K562 (cell line): ENCODE data around the gene LRP4. TPM values are rescaled to one million over a fixed set of nuclear protein-coding genes. Genes with fewer than 3 reads are reported as not detected.
A peak's percentile ranks its signal among the peaks of the same experiment; 100 is the strongest.

ENCODE experiments used
- CBX3 ChIP-seq, 2 experiments: IDR thresholded peaks; 1 replicate in 1 of 2; 2 replicates in 1 of 2; pipeline ENCODE4 v1.6.1; 2012; ENCODE audit warnings: inconsistent platforms in 2 of 2, low read length in 2 of 2, borderline replicate concordance in 1 of 2, control low read depth in 1 of 2
- CREB5 ChIP-seq: fragments of 250-450 bp; sonication (Bioruptor Pico); IDR thresholded peaks from 2 replicates; pipeline ENCODE4 v1.5.0; 2020; ENCODE audit warnings: mild to moderate bottlenecking
- EHMT2 ChIP-seq: fragments of 450-650 bp; IDR thresholded peaks from 2 replicates; pipeline ENCODE4 v1.6.1; 2018; ENCODE audit warnings: antibody characterized with exemption
- FOXK2 ChIP-seq, 2 experiments: fragments of 450-650 bp; IDR thresholded peaks in 1 of 2; conservative IDR thresholded peaks in 1 of 2; 2 replicates each; pipeline ENCODE4 v1.6.1; 2016; ENCODE audit warnings: low read depth in 2 of 2, mild to moderate bottlenecking in 1 of 2
- HSF4 ChIP-seq: fragments of 250-450 bp; sonication (Bioruptor Pico); IDR thresholded peaks from 2 replicates; pipeline ENCODE4 v2.1.2; 2022; ENCODE audit warnings: mild to moderate bottlenecking, moderate library complexity, borderline replicate concordance
- MCM3 ChIP-seq: fragments of 450-650 bp; IDR thresholded peaks from 2 replicates; pipeline ENCODE4 v1.6.1; 2016
- MEIS2 ChIP-seq: fragments of 450-650 bp; IDR thresholded peaks from 2 replicates; pipeline ENCODE4 v1.6.1; 2014; ENCODE audit warnings: mild to moderate bottlenecking; ENCODE audit not compliant: partially characterized antibody
- NELFE ChIP-seq: IDR thresholded peaks from 2 replicates; pipeline ENCODE4 v1.6.1; 2011; ENCODE audit warnings: mild to moderate bottlenecking; ENCODE audit not compliant: insufficient read depth, insufficient read length
- NR2C1 ChIP-seq, 2 experiments: fragments of 450-650 bp; IDR thresholded peaks; 2 replicates each; pipeline ENCODE4 v1.6.1; 2017; ENCODE audit warnings: mild to moderate bottlenecking in 2 of 2, antibody characterized with exemption in 1 of 2, inconsistent platforms in 1 of 2, missing compliant biosample characterization in 1 of 2, missing genetic modification characterization in 1 of 2
- PCBP2 ChIP-seq: fragments of 200-400 bp; formaldehyde crosslinking; IDR thresholded peaks from 2 replicates; pipeline ENCODE4 v1.6.1; 2018; ENCODE audit warnings: low read length, low read depth, mild to moderate bottlenecking, moderate library complexity; ENCODE audit not compliant: poor library complexity, severe bottlenecking
- PKNOX1 ChIP-seq: fragments of 450-650 bp; IDR thresholded peaks from 2 replicates; pipeline ENCODE4 v1.6.1; 2016
- PURB ChIP-seq: sonication (generic); formaldehyde crosslinking; IDR thresholded peaks from 2 replicates; pipeline ENCODE4 v1.9.0; 2021; ENCODE audit warnings: low read depth, mild to moderate bottlenecking, missing genetic modification reagents
- RAD21 ChIP-seq, 2 experiments: fragments of 250-450 bp in 1 of 2; fragments of 450-650 bp in 1 of 2; sonication (Bioruptor Pico) in 1 of 2; formaldehyde crosslinking in 1 of 2; IDR thresholded peaks in 1 of 2; conservative IDR thresholded peaks in 1 of 2; 2 replicates each; pipeline versions ENCODE4 v1.4.0 to v1.8.0; 2020 to 2022; ENCODE audit warnings: mild to moderate bottlenecking in 2 of 2, moderate library complexity in 1 of 2
- THRB ChIP-seq: fragments of 450-650 bp; formaldehyde crosslinking; conservative IDR thresholded peaks from 2 replicates; pipeline ENCODE4 v1.4.0; 2022; ENCODE audit warnings: mild to moderate bottlenecking, missing genetic modification characterization
- USF2 ChIP-seq: sonication (generic); formaldehyde crosslinking; IDR thresholded peaks from 2 replicates; pipeline ENCODE4 v1.5.0; 2020; ENCODE audit warnings: missing genetic modification reagents
- XRCC5 ChIP-seq: fragments of 200-400 bp; formaldehyde crosslinking; IDR thresholded peaks from 2 replicates; pipeline ENCODE4 v1.6.1; 2017; ENCODE audit warnings: low read depth, mild to moderate bottlenecking, low read length
- ZBTB5 ChIP-seq: fragments of 450-650 bp; IDR thresholded peaks from 2 replicates; pipeline ENCODE4 v1.6.1; 2017; ENCODE audit warnings: antibody characterized with exemption
- ZC3H8 ChIP-seq: fragments of 450-650 bp; IDR thresholded peaks from 2 replicates; pipeline ENCODE4 v1.6.1; 2017
- ZNF24 ChIP-seq: fragments of 450-650 bp; IDR thresholded peaks from 2 replicates; pipeline ENCODE4 v1.6.1; 2016
- ZNF561 ChIP-seq: fragments of 450-650 bp; formaldehyde crosslinking; conservative IDR thresholded peaks from 2 replicates; pipeline ENCODE4 v1.4.0; 2020; ENCODE audit warnings: mild to moderate bottlenecking, moderate library complexity
- ZNF696 ChIP-seq: fragments of 250-450 bp; sonication (Bioruptor Pico); conservative IDR thresholded peaks from 2 replicates; pipeline ENCODE4 v1.4.0; 2020; ENCODE audit warnings: mild to moderate bottlenecking, moderate library complexity
- ZZZ3 ChIP-seq: fragments of 450-650 bp; IDR thresholded peaks from 2 replicates; pipeline ENCODE4 v1.6.1; 2016; ENCODE audit warnings: antibody characterized with exemption, mild to moderate bottlenecking, moderate library complexity
- polyA plus RNA-seq, 8 experiments: library from polyadenylated mRNA; depleted of rRNA in 4 of 8; stranded (reverse) in 5 of 8; unstranded in 3 of 8; fragments of >200 nt; fragmentation: Nextera tagmentation in 2 of 8; fragmentation: Illumina TruSeq in 1 of 8; extraction: Ambion mirVana in 2 of 8; extraction: Trizol in 1 of 8; gene quantifications; 2 replicates each; pipeline versions ENCODE4 v1.2.1 to v1.2.3, GENCODE V29; 2011 to 2014; ENCODE audit warnings: inconsistent platforms in 1 of 8, missing spikeins in 1 of 8
- total RNA-seq, 7 experiments: library from RNA; depleted of rRNA in 6 of 7; stranded (reverse); fragments of >200 nt in 6 of 7; fragmentation: Illumina TruSeq in 2 of 7; extraction: Trizol in 2 of 7; gene quantifications; 2 replicates each; pipeline versions ENCODE4 v1.2.1 to v1.2.3, GENCODE V29; 2011 to 2021; ENCODE audit warnings: low replicate concordance in 1 of 7

The LRP4 gene
- total and polyA plus RNA-seq, 9 of the 15 experiments (the other 6 are each of a cell fraction or from before 2014, with no cell fraction given): 0.04 to 0.54 (median 0.10) TPM

- TF ChIP-seq CBX3 (IDR thresholded peaks at IDR 0.05; ENCODE audit: borderline replicate concordance in 1 of 2, low read length in 2 of 2) (peak in 1 of 2 experiments; percentile 60; a peak in 1 of 3 replicates), FOXK2 (conservative IDR thresholded peaks at IDR 0.05 in 1 of 2, IDR thresholded peaks at IDR 0.05 in 1 of 2; ENCODE audit: low read depth in 2 of 2) (peak; percentile 43 to 56; a peak in 1 of 4 replicates), MEIS2 (peak; percentile 12), NR2C1 (IDR thresholded peaks at IDR 0.05) (no peak; the same call in 1 of the 2 replicates), NR2C1 (tag; IDR thresholded peaks at IDR 0.05) (peak; percentile 76), ZBTB5 (no peak), USF2 (CRISPR knock-in tag) (no peak), PCBP2 (no peak), ZNF24 (no peak), PKNOX1 (peak; percentile 32; the same call in 1 of the 2 replicates), ZZZ3 (0 out of 2 replicates have a peak, but pooled peaks have one; percentile 49), HSF4 (CRISPR knock-in tag) (no peak), CREB5 (CRISPR knock-in tag) (no peak), ZC3H8 (no peak), MCM3 (no peak), XRCC5 (no peak), THRB (no peak), NELFE (no peak), RAD21 (CRISPR knock-in tag; conservative IDR thresholded peaks at IDR 0.05 in 1 of 2, IDR thresholded peaks at IDR 0.05 in 1 of 2) (peak; percentile 36 to 50; a peak in 3 of 4 replicates), PURB (CRISPR knock-in tag) (no peak), EHMT2 (no peak), ZNF561 (CRISPR knock-in tag) (no peak), ZNF696 (CRISPR knock-in tag) (no peak)
Observed at GRCh38 chr11:46808799-46809431, 109.4 kb downstream of the LRP4 start (continued).
